22Rv1 (cell line): ENCODE measurements around the gene BMF.
"Not testable (repeated sequence)": the region's sequence is repeated elsewhere in the genome, so short reads cannot be mapped to it uniquely, and the experiment has no call there.

ENCODE experiments used
- H3K27ac ChIP-seq: fragments of 450-650 bp; 2 replicates; pipeline ENCODE4 v1.5.1; 2017
- CTCF ChIP-seq: fragments of 450-650 bp; IDR thresholded peaks from 2 replicates; pipeline ENCODE4 v1.5.1; 2017; ENCODE audit warnings: mild to moderate bottlenecking
- ZFX ChIP-seq: fragments of 450-650 bp; IDR thresholded peaks from 2 replicates; pipeline ENCODE4 v1.6.1; 2017; ENCODE audit warnings: antibody characterized with exemption, borderline replicate concordance

BMF gene

GRCh38 chr15:40149339-40149738, 40.7 kb upstream of the BMF start:
- H3K27ac ChIP-seq, result no peak overlapping the region
- TF ChIP-seq ZFX (no peak), CTCF (no peak)

DNA sequence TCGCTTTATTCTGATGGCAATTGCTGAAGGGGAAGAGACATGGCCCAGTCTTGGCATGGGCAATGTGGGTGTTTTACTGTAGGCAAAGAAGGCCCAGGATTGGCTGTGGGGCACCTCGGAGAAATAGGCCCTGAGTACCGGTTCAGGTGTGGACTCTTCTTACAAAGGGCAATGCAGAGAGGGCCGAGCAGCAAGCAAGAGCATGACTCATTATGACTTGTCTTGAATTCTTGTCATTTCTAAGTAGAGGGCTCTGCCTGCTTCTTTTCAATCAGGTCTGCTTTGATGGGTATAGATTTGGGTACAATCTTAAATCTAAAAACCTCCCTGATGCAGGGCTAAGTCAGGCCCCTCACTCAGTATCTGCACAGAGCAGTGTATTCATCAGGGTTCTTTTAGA, 37.4 kb upstream of the BMF start:
- no peak overlapping the region for H3K27ac ChIP-seq
- TF ChIP-seq CTCF (no peak), ZFX (no peak)

GRCh38 chr15:40142428-40142827, 33.7 kb upstream of the BMF start:
- TF ChIP-seq ZFX, result no peak
- no peak for TF ChIP-seq CTCF
- no peak overlapping the region for H3K27ac ChIP-seq

DNA sequence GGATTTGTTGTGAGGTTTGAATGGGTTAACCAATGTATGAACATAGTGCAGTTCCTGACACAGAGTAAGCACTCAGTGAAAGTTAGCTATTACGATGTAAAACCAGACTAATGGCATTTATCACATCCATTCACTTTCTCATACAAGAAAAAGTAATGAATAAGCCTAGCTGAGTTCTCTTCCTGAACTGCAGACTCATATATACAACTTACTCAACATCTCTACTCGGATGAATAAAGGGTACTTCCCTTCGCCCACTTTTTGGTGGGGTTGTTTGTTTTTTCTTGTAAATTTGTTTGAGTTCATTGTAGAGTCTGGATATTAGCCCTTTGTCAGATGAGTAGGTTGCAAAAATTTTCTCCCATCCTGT, 29.5 kb upstream of the BMF start:
- H3K27ac ChIP-seq, result not testable (repeated sequence)

DNA sequence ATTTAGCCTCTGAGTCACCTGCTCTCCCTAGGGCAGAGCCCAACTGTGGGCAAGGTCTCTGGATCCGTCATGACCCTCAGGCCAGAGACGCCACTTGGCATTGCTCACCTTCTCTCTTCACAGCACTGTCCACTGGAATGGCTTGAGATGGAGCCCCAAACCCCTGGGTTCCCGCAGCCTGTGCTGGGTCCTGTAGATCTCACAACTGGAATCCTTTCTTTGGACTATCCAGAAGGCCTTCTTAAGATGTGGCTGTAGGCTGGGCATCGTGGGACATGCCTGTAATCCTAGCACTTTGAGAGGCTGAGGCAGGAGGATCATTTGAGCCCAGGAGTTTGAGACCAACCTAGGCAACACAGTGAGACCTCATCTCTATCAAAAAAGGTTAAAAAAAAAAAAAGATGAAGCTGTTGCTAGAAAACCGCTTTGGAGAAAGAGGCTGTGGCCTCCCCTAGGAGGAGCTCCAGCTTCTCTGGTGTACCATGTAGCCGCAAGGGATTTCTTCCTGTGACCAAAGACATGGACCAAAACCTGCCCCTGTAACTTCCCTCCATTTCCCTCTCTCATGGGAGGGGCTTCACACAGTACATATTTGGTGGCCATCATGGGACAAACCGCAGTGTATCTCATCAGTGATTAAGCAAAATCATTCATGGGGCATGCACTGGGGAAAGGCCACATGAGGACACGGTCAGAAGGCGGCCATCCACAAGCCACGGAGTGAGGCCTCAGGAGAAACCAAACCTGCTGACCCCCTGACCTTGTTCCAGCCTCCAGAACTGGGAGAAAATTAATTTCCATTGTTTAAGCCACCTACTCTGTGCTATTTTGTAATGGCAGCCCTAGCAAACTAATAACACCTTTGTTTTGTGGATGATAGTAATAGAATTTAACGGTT, 28.9 kb upstream of the BMF start:
- no peak overlapping the region for H3K27ac ChIP-seq
- TF ChIP-seq CTCF, result no peak
- no peak for TF ChIP-seq ZFX

- no peak overlapping the region for H3K27ac ChIP-seq
- TF ChIP-seq CTCF, result no peak
- no peak for TF ChIP-seq ZFX
These were observed 28.0 kb upstream of the BMF start for GRCh38 chr15:40136470-40137302.

DNA sequence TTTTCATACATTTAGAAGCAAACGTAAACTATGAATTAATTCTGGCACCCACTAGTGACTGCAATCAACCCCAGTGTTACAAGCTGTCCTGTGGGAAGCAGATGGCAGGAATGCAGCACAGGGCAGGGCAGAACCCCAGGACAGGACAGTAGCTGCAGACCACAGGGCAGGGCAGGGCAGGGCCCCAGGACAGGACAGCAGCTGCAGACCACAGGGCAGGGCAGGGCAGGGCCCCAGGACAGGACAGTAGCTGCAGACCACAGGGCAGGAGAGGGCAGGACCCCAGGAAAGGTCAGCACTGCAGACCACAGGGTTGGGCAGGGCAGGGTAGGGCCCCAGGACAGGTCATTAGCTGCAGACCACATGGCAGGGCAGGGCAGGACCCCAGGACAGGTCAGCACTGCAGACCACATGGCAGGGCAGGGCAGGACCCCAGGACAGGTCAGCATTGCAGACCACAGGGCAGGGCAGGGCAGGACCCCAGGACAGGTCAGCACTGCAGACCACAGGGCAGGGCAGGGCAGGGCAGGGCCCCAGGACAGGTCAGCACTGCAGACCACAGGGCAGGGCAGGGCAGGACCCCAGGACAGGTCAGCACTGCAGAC, 27.3 kb upstream of the BMF start:
- not testable (repeated sequence) for H3K27ac ChIP-seq

- TF ChIP-seq CTCF (no peak), ZFX (no peak)
- H3K27ac ChIP-seq, result no peak overlapping the region
These were observed 26.2 kb upstream of the BMF start for GRCh38 chr15:40134885-40135284.
